HG03066 (cell line): Measurements from ENCODE around the gene FGD3.

ENCODE experiments used
- ATAC-seq: cut with Tn5 transposase; IDR thresholded peaks from one replicate; pipeline ENCODE4 v1.9.1; 2021; ENCODE audit warnings: low read depth; ENCODE audit not compliant: unreplicated experiment

Gene FGD3

DNA sequence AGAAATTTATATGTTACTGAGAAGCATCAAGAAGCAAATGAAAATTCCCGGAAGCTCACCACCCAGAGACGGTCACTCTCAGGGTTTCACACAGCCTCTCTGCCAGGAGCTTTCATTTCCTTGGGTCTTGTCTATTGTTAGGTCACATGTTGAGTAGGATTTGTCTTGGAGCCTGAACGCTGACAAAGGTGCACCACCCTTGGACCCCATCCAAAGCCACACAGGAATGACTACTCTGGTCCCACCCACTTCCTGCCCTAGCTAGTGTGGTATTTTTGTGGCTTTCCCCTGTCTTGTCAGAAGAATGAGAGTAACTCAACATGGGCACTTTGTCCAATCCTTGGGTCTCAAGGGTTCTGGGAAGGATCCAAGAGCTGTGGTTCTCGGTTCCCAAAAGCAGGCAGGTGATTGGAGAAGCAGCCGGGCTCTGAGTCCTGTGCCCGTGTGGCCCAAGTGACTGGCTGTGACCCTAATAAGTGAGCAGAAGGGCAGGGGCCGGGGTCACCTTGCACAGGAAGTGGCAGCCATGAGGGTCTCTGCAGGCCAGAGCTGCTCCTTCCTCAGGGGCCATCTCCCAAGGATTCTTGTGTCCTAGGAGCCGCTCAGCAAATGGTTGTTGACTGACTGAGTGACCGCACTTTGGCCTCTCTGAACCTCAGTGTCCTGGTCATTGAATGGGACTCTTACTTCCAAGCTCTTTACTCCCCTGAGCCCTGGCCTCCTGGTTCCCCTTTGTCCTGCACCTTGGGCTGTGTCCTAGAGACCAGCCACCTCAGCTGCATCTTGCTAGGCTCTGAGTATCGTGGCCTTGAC, 6.9 kb downstream of the FGD3 start:
- ATAC-seq, result peak; percentile 64

DNA sequence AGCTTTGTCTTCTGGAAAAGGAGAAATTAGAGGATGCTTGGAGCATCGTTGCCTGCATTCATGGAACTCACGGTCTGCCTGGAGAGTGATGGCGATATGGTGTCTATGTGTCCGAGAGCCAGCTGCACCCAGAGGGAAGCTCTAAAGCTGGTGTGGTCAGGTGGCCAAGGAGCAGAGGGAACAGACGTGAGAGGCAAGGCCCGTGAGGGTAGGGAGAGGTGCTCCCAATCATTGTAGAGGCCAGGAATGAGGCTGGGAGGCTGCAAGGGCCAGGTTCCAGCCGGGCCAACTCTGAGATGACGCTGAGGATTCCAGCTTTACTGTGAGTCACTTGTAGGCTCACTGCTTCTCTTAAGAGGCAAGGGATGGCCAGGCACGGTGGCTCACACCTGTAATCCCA, 7.6 kb downstream of the FGD3 start:
- ATAC-seq, result no peak

DNA sequence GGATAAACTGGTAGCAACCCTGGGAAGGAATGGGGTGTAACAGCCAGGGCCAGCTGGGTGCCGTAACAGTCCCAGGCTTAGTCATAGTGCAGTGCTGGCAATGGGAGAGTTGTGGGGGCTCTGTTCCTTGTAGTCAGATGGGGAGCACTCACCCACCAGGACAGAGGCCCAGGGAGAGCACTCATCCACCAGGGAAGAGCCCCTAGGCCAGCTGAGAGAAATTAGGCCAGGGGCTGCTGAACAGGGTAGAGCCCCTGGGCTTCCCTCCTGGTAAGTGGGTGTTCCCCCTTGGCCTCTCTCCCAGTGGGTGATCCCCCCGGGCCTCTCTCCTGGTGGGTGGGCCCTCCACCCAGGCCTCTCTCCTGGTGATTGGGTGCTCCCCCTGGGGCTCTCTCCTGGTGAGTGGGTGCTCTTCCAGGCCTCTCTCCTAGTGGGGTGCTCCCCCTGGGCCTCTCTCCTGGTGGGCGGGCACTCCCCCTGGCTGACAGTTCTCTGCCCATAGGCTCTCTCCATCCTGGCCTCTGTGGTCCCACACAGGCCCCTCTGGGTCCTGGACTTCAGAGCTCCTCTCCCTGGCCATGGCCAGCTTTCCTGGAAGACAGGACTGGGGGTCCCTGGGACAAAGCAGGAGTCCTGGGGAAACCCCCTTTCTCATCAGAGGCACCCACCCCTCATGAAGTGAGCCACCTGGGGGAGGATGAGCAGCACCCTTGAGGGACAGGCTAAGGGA, 13.4 kb downstream of the FGD3 start:
- no peak for ATAC-seq

DNA sequence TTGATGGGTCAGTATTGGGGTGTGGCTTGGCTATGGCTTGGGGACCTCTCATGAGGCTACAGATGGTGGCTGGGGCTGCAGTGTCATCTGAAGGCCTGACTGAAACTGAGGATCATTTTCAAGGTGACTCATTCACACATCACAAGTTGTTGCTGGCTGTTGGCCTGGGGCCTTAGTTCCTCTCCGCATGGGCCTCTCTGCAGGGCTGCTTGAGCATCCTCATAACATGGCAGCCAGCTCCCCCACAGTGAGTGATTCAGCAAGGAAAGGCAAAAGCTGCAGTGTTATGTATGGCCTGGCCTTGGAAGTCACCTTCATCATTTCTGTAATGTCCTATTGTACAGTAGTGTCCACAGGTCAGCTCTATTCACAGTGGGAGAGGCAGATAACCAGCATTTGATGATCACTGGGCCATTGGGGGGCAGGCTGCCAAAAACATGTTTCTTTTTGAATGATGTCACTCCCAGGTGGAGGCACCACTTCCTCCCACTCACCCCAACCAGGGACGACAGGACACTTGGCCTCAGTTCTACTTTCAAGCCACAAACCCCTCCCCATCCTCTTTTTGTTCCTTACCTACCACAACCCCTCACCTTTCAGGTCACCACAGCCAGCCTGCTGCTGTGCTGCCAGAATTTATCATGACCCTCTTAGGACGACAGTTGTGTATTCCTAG, 14.4 kb downstream of the FGD3 start:
- no peak for ATAC-seq

DNA sequence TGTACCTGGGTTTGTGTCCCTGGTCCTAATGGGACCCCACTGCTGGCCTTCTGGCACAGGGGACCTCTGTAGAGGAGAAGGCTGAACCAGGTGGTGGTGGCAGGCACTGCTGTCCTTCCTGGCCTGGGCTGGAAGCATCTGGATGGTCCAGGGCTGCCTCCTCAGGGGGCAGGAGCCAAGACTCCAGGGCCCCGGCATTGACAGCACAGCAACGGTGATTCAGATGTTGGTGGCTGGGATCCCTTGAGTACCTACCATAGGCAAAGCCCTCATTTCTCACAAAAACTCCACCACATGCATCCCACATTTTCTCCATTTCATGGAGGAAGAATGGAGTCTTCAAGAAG, 15.0 kb downstream of the FGD3 start:
- no peak for ATAC-seq

DNA sequence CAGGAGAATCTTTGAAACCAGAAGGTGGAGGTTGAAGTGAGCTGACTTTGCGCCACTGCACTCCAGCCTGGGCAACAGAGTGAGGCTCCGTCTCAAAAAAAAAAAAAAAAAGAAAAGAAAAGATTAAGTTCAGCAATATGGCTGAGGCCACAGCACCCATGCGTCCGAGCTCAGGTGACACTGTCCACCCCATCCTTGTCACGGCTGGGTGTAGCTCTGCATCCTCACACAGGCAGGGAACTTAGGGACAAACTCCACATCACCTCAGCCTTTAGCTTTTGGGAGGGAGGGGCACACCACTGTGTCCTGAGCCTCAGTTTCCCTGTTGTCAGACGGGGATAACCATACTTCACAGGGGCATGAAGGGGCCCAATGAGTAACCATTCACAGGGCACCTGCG, 15.5 kb downstream of the FGD3 start:
- ATAC-seq, result no peak

DNA sequence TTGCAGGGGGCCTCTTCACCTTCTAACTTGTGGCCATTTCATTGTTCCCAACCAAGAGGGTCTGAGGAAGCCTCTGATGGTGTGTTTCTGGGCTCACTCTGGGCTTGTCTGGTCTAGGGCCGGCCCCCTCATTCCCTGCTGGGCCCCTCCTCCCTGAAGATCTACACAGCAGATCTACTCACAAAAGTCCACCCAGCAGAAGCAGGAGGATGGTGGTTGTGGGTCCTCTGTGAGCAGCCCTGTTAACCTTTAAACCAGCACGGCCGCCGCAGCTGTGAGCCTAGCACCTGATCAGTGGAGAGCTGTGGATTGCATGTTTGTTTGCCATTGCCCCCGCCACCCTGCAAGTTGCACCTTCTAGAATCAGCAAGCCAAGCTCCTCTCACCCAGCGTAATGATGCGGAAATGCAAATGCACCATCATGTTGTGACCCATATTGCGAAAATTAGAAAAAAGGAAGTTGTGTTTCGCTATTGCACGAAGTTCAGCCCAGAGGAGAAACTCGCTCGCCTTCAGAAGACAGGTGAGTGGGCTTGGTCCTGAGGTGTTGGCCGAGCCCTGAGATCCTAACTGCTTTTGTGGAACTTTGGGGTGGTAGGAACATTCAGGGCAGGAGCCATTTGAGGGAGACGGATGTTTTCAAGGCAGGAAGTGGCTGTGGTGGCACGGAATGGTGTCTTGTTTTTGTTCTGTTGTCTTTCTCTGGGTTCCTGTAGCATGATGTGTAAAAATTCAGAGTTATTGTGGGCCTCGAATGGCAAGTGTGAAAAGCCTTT, 16.7 kb downstream of the FGD3 start:
- peak; percentile 71 for ATAC-seq

DNA sequence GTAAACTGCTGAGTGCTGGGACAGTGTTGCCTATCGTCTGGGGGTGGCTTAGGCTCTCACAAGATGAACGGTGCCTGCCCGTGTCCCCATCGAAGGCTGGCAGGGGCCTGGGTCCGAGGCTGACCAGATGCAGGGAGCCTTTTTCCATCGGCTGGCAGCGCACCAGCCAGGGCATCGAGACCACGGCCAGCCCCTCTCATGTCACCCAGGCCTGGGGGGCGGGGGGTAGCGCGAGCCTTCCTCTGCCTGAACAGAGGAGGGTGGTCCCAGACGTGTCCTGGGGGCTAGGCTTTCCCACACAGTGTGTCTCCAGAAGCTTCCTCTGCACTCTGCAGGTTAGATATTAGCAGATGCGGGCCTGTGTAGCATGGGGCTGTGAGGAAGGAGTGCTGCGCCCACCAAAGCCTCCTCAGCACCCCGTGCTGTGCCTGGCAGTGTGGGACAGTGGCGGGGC, 17.3 kb downstream of the FGD3 start:
- no peak for ATAC-seq

DNA sequence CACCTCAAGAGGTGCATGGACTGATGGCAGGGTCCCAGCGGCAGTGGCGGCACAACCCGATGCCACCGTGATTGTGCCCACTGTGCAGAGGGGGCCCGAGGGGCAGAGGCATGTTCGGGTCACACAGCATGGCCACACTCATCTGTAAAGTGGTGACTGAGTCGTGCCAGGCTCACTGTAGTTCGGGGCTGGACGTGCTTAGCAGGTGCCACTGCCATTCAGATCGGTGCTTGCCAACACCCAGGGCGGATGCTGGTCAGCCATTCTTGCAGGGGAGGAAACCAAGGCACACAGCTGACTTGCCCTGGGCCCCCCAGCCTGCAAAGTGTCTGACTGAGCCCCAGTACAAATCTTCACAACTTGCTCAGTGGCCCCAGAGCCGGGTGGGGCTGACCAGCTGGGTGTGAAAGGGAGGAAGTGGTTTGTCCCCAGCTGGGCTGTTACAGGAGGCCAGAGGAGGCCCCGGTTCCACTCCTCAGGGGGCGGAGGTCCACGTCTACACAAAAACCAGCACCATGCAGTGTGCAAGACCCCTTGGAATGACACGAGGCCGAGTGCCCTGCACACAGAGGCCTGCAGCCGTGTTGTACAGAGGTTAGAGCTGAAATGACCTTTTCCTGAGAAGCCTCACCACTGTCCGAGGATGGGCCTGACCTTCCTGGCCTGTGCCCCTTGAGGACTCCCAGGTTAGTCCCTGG, 17.9 kb downstream of the FGD3 start:
- no peak for ATAC-seq

DNA sequence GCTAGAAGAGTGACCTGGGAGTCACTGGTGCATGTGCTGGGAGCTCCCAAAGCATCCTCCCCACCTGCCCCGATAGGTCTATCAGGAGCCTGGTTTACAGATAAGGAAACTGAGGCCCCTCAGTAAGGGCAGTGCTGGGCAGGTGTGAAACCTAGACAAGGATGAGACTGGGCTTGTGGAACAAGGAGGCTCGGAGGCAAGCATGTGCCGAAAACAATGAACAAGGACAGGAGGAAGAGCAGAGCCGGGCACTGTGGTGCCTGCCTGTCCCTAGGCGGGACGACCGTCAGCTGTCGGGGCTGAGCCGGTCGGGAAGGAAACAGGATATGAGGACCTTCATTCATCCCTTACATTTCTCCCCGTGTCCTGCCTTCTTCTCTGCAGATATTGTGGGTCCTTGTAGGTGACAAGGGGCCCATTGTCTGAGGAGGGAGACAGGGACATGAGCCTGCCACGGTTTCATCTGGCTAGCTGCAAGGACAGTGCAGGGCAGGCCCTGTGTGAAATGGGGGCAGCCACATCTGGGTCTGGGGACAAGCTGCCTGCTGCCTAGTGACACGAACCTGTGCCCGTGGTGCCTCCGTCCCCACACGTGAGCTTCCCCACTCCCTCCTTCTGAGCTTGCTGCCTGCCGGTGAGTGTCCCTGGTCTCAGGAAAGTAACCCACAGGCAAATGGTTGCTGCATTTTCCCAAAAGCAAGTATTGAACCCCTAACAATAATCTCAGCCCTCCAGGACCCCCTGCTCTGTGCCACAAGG, 18.6 kb downstream of the FGD3 start:
- no peak for ATAC-seq

DNA sequence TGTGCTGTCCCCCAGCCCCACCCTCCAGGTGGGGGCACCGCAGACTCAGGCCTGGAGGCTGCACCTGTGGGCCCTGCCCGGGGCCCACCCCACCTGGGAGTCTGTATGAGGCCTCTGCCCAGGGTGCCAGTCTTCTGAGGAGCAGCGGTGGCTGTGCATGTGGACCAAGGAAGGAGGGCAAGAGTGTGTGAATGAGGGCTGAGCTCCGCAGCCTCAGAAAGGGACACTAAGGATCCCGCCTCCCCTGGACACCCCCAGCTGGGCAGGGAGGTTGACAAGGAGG, 19.1 kb downstream of the FGD3 start:
- no peak for ATAC-seq

DNA sequence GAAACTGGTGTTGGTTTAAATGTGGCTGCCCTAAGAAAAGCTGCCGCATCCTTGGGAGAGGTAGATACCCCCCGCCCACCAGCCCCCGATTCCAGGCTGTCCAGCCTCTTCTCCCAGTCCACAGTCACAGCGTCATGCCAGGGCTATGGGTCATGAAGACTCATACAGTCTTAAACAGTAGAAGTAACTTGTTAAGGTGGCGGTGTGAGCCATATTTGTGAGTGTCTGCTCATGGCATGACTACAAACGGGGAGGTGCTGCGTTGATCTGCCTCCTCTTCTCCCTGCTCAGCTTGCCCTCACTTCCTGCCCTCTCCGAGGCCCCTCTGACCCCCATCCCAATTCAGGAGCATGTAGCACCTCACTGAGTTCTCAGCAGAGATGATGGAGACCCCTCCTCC, 20.8 kb downstream of the FGD3 start:
- no peak for ATAC-seq

DNA sequence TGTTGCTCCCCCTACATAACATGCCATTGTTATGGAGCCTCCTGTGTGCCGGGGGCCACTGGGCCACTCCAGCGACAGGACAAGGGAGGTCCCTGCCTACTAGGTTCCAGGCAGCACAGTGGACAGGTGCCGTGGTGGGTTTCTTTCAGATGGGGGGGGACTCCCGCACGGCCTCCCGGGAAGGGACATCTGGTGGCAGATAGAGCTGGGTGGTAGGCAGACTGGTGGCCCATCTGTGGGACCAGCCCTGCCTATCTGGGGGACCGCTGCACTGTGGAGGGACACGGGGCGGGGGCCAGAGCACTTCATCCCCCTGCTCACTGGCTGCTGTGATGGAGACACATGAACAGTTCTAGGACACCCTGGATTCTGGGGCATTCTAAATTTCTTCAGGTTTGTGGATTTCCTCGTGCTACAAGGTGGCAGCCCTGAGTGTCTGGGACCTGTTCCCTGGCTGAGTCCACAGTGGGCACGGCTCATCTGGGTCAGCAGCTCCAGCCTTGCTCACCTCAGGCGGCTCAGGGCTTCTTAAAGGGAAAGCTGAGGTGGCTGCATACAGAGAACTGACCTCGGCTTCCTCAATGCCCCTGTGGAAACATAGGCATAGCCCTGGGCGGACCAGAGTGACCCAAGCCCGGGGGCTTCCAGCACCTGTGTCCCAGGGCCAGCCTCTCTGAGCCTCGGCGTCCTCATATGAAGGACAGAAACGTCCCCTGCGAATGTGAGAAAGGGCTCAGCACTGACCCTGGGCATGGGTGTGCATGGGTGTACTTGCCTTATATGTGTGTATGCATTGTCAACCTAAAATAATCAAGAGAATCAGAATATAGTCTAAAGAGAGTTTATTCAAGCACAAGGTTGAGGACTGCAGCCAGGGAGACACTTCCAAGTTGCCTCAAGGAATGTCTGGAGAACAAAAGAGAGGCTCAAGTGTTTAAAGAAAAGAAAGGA, 22.5 kb downstream of the FGD3 start:
- no peak for ATAC-seq

DNA sequence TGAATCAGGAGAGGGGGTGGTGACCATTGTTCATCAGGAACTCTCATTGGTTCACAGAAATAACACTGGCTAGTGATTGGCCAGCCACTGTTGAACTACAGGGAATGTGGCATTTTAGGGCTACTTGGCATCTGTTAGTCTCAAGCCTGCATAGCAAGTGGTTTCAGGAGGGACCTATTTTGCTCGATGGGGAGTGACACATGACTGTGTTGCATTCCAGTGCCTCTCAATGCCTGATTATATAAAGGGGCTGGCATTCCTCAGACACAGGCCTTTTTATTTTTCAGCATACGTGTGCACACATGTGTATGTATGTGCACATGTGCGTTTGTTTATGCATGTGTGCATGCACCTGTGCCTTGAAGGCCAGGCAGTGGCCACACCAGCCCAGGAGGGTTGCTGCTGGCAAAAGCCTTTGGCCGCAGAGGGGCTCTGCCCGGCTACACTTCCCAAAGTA, 23.2 kb downstream of the FGD3 start:
- ATAC-seq, result no peak

DNA sequence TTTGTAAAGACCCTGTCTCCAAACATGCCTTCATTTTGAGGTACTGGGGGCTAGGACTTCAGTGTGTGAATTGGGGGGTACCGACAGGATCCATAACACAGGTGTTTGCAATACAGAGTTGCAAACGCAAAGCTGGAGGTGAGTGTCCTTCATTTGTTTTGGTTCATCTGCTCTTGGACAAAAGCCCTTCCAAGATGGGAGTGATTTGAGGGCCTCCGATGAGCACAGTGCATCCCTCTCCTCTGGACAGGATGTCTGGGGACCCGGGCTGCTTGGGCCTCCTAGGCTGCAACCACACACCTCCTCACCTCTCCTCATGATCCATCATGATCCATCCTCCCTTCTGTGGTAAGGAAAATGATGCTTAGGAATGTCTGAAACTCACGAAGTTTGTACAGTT, 23.8 kb downstream of the FGD3 start:
- no peak for ATAC-seq

DNA sequence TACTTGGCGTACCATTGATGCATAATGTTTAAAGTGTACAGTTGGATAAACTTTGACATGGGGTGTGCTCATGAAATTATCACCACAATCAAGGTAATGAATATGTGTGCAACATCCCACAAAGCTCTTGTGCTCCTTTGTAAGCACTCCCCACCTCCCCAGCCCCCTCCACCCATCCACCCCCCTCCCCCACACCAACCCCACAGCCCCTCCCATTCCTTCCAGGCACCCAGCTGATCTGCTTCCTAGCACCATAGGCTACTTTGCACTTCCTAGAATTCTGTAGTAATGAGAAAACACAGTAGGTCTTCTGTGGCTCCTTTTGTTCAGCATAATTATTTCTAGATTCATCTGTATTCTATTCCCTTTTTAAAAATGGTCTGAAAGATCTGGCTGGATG, 24.5 kb downstream of the FGD3 start:
- no peak for ATAC-seq

DNA sequence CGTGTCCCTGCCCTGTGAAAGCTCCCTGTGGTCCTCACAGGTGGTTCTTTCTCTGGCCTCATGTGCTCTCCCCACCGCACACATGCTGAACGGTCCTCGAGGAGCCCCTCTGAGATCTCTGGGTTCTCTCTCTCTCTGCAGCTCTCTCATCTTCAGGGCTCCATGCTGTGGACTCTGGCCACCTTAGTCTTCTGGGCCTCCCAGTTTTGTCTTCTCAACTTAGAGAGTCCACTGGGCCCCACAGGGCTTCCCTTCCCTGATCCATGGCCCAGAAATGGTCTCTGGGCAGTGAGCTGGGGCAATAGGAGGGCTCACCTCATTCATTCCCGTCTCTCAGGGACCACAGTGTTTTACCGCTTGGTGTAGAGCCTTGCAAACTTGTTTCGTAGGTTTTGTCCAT, 26.4 kb downstream of the FGD3 start:
- ATAC-seq, result no peak

DNA sequence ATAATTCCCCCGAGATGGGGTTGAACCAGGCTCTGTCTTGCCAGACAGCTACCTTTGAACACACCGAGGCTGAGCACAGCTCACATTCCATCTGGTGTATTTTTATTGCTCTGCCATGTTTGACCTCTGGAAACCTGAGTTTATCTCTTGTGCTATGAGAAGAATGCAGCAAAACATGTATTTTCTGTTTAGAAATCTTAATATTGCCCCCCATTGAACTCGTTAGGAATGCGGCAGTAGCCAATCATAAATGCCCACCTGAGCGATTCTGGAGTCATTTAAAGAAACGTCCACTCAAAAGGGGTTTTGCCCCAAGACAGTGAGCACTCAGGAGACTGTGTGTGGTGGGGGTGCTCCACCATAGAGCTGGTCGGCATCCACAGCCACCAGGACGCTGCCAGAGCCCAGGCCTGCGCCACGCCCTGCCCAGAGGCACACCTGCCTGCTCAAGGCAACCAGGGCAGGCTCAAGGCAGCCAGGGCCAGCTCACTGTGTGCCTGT, 26.9 kb downstream of the FGD3 start:
- no peak for ATAC-seq
